Endothelial cell of umbilical vein (primary cell): ENCODE results near the gene PSMC1. TPM values are rescaled to one million over a fixed set of nuclear protein-coding genes. Genes with fewer than 3 reads are reported as not detected.

Source experiments
- BruUV-seq: library from RNA; stranded (reverse); fragments of 400-500 nt; replicated peaks from 2 replicates; lab custom pipeline; 2021; lab: Mats Ljungman, UMichigan
- CTCF ChIA-PET: fragments of 300-600, 350-600 bp; sonication (Branson Sonifier 250); formaldehyde crosslinking; loops from one replicate; lab custom pipeline; 2021; ENCODE audit warnings: antibody characterized with exemption, inconsistent platforms; lab: Charles Lee
- POLR2A ChIA-PET: fragments of 300-600, 350-600 bp; sonication (Branson Sonifier 250); formaldehyde crosslinking; loops from one replicate; lab custom pipeline; 2021; ENCODE audit warnings: antibody characterized with exemption, inconsistent platforms; lab: Charles Lee
- DNase-seq: peaks from one replicate; pipeline ENCODE4 v3.0.0-alpha.2; 2011; ENCODE audit warnings: low read depth, low spot score
- FAIRE-seq: peaks from 2 replicates; lab custom pipeline; 2011; peaks lifted over from hg19 to GRCh38; lab: Jason Lieb, UNC
- H2AFZ ChIP-seq: 2 replicates; pipeline ENCODE4 v1.6.0; 2012; ENCODE audit warnings: low read depth, low read length, control low read depth, inconsistent platforms
- H3K27ac ChIP-seq: 2 replicates; pipeline ENCODE4 v1.5.1; 2011; ENCODE audit warnings: low read depth, mild to moderate bottlenecking, control low read depth, low read length, moderate library complexity; ENCODE audit not compliant: insufficient read depth
- H3K27me3 ChIP-seq, 2 experiments: 2 replicates each; pipeline versions ENCODE4 v1.6.0 to v1.6.1; 2011; ENCODE audit warnings: low read length in 2 of 2, mixed read lengths in 1 of 2; ENCODE audit not compliant: control insufficient read depth in 2 of 2, insufficient read depth in 2 of 2
- H3K36me3 ChIP-seq, 2 experiments: 2 replicates in 1 of 2; 3 replicates in 1 of 2; pipeline ENCODE4 v1.5.1; 2011; ENCODE audit warnings: low read length in 2 of 2, mild to moderate bottlenecking in 1 of 2, moderate library complexity in 1 of 2; ENCODE audit not compliant: control insufficient read depth in 2 of 2, insufficient read depth in 2 of 2; ENCODE audit errors: extremely low read depth in 1 of 2
- H3K4me1 ChIP-seq: 3 replicates; pipeline ENCODE4 v1.5.1; 2011; ENCODE audit warnings: mild to moderate bottlenecking, low read length; ENCODE audit not compliant: control insufficient read depth, insufficient read depth; ENCODE audit errors: extremely low read depth
- H3K4me2 ChIP-seq: 2 replicates; pipeline ENCODE4 v1.6.1; 2011; ENCODE audit warnings: low read length, control low read depth, mixed read lengths; ENCODE audit not compliant: insufficient read depth
- H3K4me3 ChIP-seq, 3 experiments: fragments of 200-600 bp in 1 of 3; sonication (generic), shearing (Covaris generic) in 1 of 3; replicated peaks in 1 of 3; 2 replicates each; pipeline ENCODE4 v1.5.1; 2011 to 2016; ENCODE audit warnings: control low read depth in 3 of 3, low read length in 3 of 3, mild to moderate bottlenecking in 2 of 3, inconsistent platforms in 1 of 3, low read depth in 1 of 3, moderate library complexity in 1 of 3; ENCODE audit not compliant: insufficient read depth in 1 of 3
- H3K79me2 ChIP-seq: 2 replicates; pipeline ENCODE4 v1.6.0; 2012; ENCODE audit warnings: low read length, inconsistent platforms; ENCODE audit not compliant: control insufficient read depth, insufficient read depth
- H3K9ac ChIP-seq: replicated peaks from 2 replicates; pipeline ENCODE3; 2011; ENCODE audit warnings: low read length, control low read depth; ENCODE audit not compliant: insufficient read depth; ENCODE audit errors: extremely low read depth
- H3K9me1 ChIP-seq: replicated peaks from 3 replicates; pipeline ENCODE4 v1.6.0; 2011; ENCODE audit warnings: mild to moderate bottlenecking, low read length; ENCODE audit not compliant: control insufficient read depth, insufficient read depth; ENCODE audit errors: extremely low read depth
- H3K9me3 ChIP-seq: replicated peaks from 2 replicates; pipeline ENCODE4 v1.5.1; 2012; ENCODE audit warnings: low read length, inconsistent platforms; ENCODE audit not compliant: control insufficient read depth, insufficient read depth
- H4K20me1 ChIP-seq: replicated peaks from 2 replicates; pipeline ENCODE3; 2011; ENCODE audit warnings: mild to moderate bottlenecking, low read length; ENCODE audit not compliant: control insufficient read depth, insufficient read depth; ENCODE audit errors: extremely low read depth
- EZH2 ChIP-seq: IDR thresholded peaks from 2 replicates; pipeline ENCODE4 v1.6.1; 2012; ENCODE audit warnings: borderline replicate concordance, low read depth, mild to moderate bottlenecking, moderate library complexity, low read length, inconsistent platforms; ENCODE audit not compliant: severe bottlenecking
- FOS ChIP-seq: IDR thresholded peaks from 2 replicates; pipeline ENCODE4 v1.6.1; 2011; ENCODE audit warnings: mild to moderate bottlenecking, low read length, moderate library complexity, borderline replicate concordance; ENCODE audit not compliant: insufficient read depth
- GATA2 ChIP-seq: IDR thresholded peaks from 2 replicates; pipeline ENCODE4 v1.7.0; 2011; ENCODE audit warnings: low read depth, mild to moderate bottlenecking, moderate library complexity, mixed read lengths, low read length; ENCODE audit not compliant: insufficient read length, insufficient read depth
- JUN ChIP-seq: IDR thresholded peaks from 2 replicates; pipeline ENCODE4 v1.6.1; 2011; ENCODE audit warnings: borderline replicate concordance, low read depth; ENCODE audit not compliant: insufficient read length, insufficient read depth
- MAX ChIP-seq: IDR thresholded peaks from 2 replicates; pipeline ENCODE4 v1.6.1; 2011; ENCODE audit not compliant: insufficient read depth, insufficient read length
- MYC ChIP-seq: IDR thresholded peaks from one replicate; pipeline ENCODE4 v1.6.1; 2011; ENCODE audit warnings: mild to moderate bottlenecking, low read depth, low read length
- POLR2A ChIP-seq: IDR thresholded peaks from 2 replicates; pipeline ENCODE4 v1.6.1; 2012; ENCODE audit warnings: low read depth, mild to moderate bottlenecking, control low read depth, low read length
- POLR2AphosphoS5 ChIP-seq: IDR thresholded peaks from 2 replicates; pipeline ENCODE4 v1.6.1; 2012; ENCODE audit warnings: low read depth, mild to moderate bottlenecking, control low read depth, low read length, moderate library complexity; ENCODE audit not compliant: insufficient read depth
- dilution Hi-C: fragments of 300-500 bp; cut with MboI; formaldehyde crosslinking; loops from one replicate; pipeline ENCODE4 v1.15.0; 2019; ENCODE audit warnings: low sequenced_read_pairs; ENCODE audit not compliant: extremely low pct_ligation_motif_present
- intact Hi-C: fragments of 100-400 bp; cut with micrococcal nuclease; formaldehyde crosslinking; loops from one replicate; pipeline ENCODE4 v1.10.0; 2022
- polyA plus RNA-seq, 4 experiments: library from polyadenylated mRNA; depleted of rRNA in 3 of 4; stranded (reverse) in 3 of 4; unstranded in 1 of 4; fragments of >200 nt; gene quantifications; 2 replicates each; pipeline versions ENCODE4 v1.2.1 to v1.2.3, GENCODE V29; 2011 to 2012; ENCODE audit warnings: missing spikeins in 1 of 4
- total RNA-seq: library from RNA; stranded (reverse); gene quantifications from 2 replicates; pipeline ENCODE4 v1.2.3, GENCODE V29; 2021
- TF ChIP-seq, protein P1 (sequence below), 2 donors: IDR thresholded peaks; 1 replicate in 1 of 2; 2 replicates in 1 of 2; pipeline ENCODE4 v1.5.1; 2011; ENCODE audit warnings: low read length in 2 of 2, mild to moderate bottlenecking in 2 of 2, moderate library complexity in 2 of 2, control low read depth in 1 of 2, inconsistent platforms in 1 of 2, low read depth in 1 of 2; ENCODE audit not compliant: insufficient read depth in 1 of 2; ENCODE audit errors: extremely low read depth in 1 of 2

The PSMC1 gene
- total and polyA plus RNA-seq, 2 donors (not counting 3 experiments of a cell fraction or from before 2014, with no cell fraction given), result 77.4 to 129 TPM

- H3K9me1 ChIP-seq, result no peaks in the 10 kb centered on the region
- no peaks in the 10 kb centered on the region for H3K27me3 ChIP-seq
- peaks cover 25 to 47% of the 10 kb centered on the region in 2 experiments for H3K36me3 ChIP-seq
- intact Hi-C loops (no loop called here), dilution Hi-C loops (no loop called here)
- ChIA-PET CTCF (interaction anchor here (1.8 kb wide), 1 partner anchor 12 kb away, joined by 5 read pairs; no protein-coding TSS in a partner anchor), POLR2A (no interaction called here)
- H3K9me3 ChIP-seq, result no peaks in the 10 kb centered on the region
- no peak overlapping the region for H3K4me2 ChIP-seq
- H3K4me1 ChIP-seq, result no peaks in the 10 kb centered on the region
- no peak overlapping the region for H2AFZ ChIP-seq
- FAIRE-seq (no peak), DNase-seq (no peak)
- H3K9ac ChIP-seq, result no peak overlapping the region
- no TSS peak for BruUV-seq
- TF ChIP-seq FOS (no peak), POLR2A (no peak), MAX (no peak), JUN (no peak), EZH2 (no peak), GATA2 (no peak), MYC (no peak), POLR2AphosphoS5 (no peak)
- TF ChIP-seq, protein P1, sequence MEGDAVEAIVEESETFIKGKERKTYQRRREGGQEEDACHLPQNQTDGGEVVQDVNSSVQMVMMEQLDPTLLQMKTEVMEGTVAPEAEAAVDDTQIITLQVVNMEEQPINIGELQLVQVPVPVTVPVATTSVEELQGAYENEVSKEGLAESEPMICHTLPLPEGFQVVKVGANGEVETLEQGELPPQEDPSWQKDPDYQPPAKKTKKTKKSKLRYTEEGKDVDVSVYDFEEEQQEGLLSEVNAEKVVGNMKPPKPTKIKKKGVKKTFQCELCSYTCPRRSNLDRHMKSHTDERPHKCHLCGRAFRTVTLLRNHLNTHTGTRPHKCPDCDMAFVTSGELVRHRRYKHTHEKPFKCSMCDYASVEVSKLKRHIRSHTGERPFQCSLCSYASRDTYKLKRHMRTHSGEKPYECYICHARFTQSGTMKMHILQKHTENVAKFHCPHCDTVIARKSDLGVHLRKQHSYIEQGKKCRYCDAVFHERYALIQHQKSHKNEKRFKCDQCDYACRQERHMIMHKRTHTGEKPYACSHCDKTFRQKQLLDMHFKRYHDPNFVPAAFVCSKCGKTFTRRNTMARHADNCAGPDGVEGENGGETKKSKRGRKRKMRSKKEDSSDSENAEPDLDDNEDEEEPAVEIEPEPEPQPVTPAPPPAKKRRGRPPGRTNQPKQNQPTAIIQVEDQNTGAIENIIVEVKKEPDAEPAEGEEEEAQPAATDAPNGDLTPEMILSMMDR (IDR thresholded peaks at IDR 0.05; ENCODE audit: extremely low read depth in 1 of 2, insufficient read depth in 1 of 2, low read depth in 1 of 2, low read length in 2 of 2), result no peak
- no peak overlapping the region for H3K27ac ChIP-seq
- peaks cover 3% of the 10 kb centered on the region for H3K79me2 ChIP-seq
- no peaks in the 10 kb centered on the region for H4K20me1 ChIP-seq
- H3K4me3 ChIP-seq, result no peak overlapping the region
Observed at GRCh38 chr14:90263748-90264449, 7.5 kb downstream of the PSMC1 start.
